ENCODE results near the gene ABCC5.
"Not testable (repeated sequence)": the region's sequence is repeated elsewhere in the genome, so short reads cannot be mapped to it uniquely, and the experiment has no call there.

Gene ABCC5

DNA sequence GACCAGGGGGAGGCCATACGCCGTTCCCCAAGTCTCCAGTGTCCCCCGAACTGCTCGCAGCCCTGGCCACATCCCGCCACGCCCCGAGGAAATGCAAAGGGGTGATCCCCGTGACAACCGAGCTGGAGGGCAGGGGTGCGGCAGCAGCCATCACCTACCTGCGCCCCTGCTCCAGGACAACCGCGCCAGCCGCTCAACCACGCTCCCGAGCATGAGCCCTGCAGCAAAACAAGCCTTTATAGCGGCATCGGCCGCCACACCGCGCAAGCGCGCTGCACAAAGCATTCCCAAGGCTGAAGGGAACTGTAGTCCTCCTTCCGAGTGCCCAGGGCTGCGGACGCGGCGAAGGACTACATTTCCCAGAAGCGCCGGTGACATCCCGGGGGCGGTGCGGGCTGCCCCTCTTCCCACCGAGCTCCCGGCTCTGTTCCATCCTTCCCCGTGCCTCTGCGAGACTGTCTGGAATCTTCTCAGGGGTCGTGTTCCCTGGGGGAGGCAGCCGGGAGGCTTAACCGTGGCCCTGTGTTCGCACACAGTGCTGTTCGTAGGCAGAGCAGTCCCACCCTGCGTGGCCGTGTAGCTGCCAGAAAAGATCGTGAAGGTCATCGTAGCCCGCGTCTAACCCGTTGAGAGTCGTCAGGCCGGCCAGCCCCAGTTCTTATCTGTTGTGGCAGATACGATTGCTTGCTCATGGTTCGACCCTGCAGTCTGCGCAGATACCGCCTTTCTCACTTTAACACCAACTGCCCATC, at the start of gene ABCC5:
Gene ABCC5, minus strand, starts transcription at position 213 of the 752 bp plus-strand sequence. CDS start 3,492 bp downstream, outside the sequence.
- peak; percentile 62 to 69 for DNase-seq (ENCODE audit: low read depth in 2 of 2)

DNA sequence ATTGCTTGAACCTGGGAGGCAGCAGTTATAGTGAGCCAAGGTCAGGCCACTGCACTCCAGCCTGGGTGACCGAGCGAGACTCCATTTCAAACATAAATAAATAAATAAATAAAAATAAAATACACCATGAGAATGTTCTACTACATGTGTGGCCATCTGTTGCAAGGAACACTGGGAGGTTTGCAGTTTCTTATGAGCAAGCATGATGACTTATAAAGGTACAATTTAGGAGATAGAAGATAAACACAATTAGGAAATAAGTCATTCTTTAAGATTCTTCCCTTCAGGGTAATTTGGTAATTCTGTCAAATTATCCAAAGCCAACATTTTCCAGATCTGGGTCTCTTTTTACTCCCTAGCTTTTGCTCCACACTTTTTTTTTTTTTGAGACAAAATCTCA, 48.5 kb upstream of the ABCC5 start:
- DNase-seq (ENCODE audit: low read depth in 2 of 2): no peak

DNA sequence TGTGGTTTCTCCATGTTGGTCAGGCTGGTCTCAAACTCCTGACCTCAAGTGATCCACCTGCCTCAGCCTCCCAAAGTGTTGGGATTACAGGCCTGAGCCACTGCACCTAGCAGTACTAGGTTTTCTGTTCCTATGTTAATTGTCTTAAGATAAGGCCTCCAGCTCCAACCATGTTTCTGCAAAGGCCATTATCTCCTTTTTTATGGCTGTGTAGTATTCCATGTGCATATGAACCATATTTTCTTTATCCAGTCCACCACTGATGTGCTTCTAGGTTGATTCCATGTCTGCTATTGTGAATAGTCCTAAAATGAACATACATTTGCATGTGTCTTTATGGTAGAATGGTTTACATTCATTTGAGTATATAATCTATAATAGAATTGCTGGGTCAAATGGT, 45.0 kb upstream of the ABCC5 start:
- no peak for DNase-seq (ENCODE audit: low read depth in 2 of 2)

DNA sequence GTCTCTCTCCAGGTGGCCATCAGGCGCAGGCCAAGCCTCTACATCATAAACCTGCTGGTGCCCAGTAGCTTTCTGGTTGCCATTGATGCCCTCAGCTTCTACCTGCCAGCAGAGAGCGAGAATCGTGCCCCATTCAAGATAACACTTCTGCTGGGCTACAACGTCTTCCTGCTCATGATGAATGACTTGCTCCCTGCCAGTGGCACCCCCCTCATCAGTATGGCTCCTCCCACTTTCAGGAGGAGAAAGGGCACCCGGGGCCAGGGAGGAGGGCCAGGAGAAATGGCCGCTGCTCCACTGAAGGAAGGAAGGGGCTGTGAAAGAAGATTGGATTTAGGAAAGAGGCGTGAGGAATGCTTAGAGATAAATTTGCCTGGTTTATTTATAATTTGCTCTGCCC, 41.7 kb upstream of the ABCC5 start:
- no peak for DNase-seq (ENCODE audit: low read depth in 2 of 2)

DNA sequence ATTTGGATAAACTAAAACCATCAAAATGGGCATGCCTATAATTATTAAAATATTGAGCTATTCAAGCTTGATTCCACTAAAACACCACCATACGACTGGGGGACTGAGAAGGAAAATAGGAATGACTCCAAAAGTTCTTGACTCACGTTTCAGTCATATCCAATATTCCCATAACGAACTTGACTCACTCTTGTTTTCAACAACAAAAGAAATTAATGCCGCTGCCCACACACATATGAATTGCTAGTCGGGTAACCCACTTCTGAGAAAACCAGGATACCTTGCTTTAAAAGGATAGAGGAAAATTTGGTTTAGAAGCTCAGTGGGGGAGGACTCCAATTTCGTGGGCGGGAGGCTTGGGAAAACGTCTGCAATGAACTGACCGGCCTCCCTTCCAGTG, 40.3 kb upstream of the ABCC5 start:
- DNase-seq (ENCODE audit: low read depth in 2 of 2): no peak

DNA sequence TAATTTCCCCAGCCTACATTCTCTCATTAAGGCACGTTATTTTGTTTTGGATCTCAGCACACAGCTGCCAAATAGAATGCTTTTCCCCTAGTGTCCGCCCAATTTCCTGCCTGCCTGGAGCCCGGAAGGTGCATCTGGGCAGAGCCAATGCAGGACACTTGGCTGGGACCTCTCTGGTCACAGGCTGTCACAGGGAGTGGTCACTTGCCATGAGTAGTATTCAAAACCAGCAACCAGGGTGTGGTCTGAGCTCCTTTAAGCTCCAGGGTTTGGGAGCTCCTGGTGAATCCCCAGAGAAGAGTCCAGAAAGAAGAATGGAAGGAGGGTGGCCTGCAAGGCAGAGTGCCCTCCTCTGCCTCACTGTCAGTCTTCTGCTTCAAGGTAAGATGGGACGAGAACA, 35.1 kb upstream of the ABCC5 start, which contains the start of gene HTR3C:
Gene HTR3C, plus strand, starts transcription at position 281 of the 400 bp plus-strand sequence. Its CDS starts 34 bp downstream, at position 315.
- no peak for DNase-seq (ENCODE audit: low read depth in 2 of 2)

DNA sequence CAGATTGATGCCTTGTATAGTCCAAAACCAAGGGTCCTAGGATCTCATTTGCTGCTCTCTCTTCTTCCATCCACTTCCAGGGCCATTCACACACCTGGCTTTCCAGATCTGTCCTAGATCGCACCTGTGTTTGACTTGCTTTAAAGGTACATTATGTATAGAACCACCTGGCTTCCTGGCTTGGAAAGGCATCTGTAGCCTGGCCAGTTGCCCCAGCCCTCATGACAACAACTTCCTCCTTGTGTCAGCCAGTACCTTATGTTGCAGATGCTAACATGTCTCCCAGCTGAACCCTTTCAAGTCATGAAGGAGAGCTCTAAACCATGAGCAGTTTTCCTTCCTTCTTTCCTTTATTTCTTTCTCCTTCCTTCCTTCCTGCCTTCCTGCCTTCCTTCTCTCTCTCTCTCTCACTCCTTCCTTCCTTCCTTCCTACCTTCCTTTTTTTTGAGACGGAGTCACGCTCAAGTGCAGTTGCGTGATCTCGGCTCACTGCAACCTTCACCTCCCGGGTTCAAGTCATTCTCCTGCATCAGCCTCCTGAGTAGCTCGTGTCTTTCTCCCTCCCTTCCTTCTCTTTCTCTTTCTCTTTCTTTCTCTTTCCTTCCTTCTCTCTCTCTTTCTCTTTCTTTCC, 32.6 kb upstream of the ABCC5 start:
- no peak for DNase-seq (ENCODE audit: low read depth in 2 of 2)

DNA sequence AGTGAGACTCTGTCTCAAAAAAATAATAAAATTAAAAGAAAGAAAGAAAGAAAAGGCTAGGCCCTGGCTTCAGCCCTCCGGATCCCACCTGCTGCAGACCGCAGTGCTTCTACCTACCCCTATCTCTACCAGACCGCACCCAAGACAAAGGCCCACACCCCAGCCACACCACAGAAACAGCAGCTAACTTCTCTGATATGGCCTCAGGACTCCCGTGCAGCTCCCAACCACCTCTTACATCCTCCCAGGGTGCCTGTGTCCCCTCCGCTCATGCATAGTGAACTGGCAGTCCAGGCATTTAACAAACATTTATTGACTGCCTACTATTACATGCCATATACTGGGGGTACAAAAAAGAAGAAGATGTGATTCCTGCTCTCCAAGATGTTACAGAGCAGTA, 28.3 kb upstream of the ABCC5 start:
- DNase-seq (ENCODE audit: low read depth in 2 of 2): no peak

DNA sequence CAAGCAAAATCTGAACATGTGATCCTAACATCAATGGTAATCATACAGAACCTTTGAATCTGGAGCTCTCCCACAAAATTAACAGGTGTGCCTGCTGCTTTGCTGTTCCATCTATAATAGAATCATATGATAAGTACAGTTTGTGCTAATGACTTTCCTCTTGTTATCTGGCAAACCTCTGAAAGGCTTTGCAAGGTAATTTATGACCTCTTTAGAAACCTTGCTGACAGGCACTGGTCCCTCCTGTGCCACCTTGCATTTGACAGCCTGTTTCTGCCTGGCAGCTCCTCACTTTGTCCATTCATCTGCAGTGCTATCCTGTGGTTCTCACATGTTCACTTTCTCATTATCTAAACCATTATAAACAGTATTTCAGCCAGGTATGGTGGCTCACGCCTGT, 24.9 kb upstream of the ABCC5 start:
- no peak for DNase-seq (ENCODE audit: low read depth in 2 of 2)

DNA sequence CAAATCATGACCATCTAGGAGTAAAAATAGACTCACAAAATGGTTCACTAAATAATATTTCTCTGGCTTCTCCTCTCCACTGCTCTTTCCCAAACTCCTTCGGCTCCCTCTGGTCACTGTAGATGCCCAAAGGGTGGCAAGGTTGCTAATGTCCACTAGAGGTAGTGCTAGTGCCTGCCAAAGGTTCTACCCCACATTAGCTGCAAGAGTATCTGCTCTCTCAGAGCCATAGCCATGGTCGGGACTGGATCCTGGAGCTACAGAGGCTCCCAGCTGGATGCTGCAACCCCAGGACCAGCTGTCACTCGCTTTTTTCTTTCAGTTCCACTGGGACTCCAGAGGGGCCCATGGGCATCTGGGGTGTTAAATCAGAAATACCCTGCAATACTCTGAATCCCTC, 22.3 kb upstream of the ABCC5 start:
- no peak for DNase-seq (ENCODE audit: low read depth in 2 of 2)

DNA sequence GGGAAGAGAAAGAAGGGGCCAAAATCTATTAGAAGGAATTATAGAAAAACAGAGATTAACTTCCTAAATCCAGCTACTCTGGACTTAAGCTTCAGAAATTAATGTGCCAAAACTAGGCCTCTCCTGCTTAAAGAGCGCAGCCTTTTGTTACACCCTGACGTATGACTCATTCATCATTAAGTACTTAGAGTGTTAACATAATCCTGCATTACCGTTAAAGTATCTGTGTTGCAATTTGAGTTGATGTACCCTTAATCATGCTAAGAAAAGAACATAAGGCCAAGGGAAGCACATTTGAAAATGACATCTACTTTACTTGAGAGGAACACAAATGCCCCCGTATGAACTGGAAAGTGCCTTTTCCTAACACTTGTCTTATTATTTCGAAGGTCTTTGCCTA, 21.7 kb upstream of the ABCC5 start:
- no peak for DNase-seq (ENCODE audit: low read depth in 2 of 2)

DNA sequence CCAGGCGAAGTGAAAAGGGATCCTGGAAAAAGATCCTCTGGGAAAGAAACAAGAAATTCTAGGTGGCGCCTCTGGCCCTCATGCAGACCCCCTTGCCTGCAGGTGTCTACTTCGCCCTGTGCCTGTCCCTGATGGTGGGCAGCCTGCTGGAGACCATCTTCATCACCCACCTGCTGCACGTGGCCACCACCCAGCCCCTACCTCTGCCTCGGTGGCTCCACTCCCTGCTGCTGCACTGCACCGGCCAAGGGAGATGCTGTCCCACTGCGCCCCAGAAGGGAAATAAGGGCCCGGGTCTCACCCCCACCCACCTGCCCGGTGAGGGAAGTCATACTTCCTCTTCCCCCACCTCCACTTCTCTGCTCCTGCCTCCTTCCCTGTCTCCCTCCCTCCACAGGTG, 20.6 kb upstream of the ABCC5 start:
- not testable (repeated sequence) for DNase-seq (ENCODE audit: low read depth in 2 of 2)

DNA sequence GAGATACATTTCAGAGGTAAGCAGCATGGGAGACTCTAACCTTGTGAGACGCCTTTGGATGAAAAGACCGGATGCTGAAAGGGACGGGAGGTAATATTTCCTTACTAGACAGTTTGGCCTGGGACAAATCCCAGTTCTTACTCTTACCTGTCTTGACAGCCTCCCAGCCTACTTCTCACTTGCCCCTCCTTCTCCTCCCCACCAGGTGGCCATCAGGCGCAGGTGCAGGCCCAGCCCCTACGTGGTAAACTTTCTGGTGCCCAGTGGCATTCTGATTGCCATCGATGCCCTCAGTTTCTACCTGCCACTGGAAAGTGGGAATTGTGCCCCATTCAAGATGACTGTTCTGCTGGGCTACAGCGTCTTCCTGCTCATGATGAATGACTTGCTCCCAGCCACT, 20.1 kb upstream of the ABCC5 start:
- DNase-seq (ENCODE audit: low read depth in 2 of 2): no peak

DNA sequence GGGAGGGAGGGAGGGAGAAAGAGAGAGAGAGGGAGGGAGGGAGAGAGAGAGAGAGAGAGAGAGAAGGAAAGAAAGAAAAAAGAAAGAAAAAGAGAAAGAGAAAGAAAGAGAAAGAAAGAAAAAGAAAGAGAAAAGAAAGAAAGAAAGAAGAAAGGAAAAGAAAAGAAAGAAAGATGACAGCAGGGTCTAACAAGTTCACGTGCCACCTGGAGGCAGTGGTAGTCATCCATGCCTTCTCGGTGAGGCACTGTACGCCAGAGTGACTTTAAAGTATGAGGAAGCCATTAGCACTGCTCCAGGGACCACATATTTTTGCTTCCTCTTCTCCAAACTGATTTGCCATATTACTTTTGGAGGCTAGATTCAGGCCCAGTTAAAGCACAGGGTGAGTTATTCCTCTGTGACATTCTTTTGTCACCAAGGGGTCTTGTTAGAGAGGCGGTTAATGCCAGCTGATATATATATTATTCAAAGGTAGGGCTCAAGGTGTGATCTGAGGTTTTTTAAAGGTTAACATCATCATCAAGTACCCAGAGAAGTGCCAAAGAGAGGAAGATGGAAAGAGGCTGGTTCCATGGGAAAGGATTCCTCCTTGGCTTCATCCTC, 13.6 kb upstream of the ABCC5 start, which contains the start of gene HTR3D:
Gene HTR3D, plus strand, starts transcription at position 556 of the 606 bp plus-strand sequence. Its CDS starts 0 bp downstream, at position 556.
- no peak for DNase-seq (ENCODE audit: low read depth in 2 of 2)

DNA sequence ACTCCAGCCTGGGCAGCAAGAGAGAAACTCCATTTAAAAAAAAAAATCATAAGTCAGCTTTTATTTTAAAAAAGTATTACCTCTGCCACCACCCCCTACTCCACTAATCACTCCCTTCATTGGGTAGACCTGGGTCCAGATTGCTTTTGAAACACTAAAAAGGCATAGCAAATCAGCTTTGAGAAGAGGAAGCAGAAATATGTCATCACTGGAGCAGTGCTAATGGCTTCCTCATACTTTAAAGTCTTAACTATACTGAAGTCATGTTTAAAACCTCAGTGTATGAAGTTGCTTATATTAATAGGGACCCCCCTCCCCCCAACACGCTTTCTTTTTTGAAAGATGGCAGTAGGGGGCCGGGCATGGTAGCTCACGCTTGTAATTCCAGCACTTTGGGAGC, 12.9 kb upstream of the ABCC5 start:
- DNase-seq (ENCODE audit: low read depth in 2 of 2): no peak

DNA sequence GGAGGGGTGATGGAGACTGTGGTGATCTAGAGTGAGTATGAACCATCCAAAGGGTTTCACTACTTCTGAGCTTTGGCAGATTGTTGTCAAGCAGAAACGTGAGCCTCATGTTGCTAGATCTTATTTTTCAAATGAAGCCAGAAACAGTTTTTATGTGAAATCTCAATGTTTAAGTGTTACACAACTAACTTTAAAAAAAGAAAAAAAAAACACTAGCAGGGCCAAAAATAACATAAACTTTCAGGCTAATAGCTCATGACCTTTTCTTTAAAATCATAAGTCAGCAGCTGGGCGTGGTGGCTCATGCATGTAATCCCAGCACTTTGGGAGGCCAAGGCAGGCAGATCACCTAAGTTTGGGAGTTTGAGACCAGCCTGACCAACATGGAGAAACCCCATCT, 11.8 kb upstream of the ABCC5 start:
- no peak for DNase-seq (ENCODE audit: low read depth in 2 of 2)

DNA sequence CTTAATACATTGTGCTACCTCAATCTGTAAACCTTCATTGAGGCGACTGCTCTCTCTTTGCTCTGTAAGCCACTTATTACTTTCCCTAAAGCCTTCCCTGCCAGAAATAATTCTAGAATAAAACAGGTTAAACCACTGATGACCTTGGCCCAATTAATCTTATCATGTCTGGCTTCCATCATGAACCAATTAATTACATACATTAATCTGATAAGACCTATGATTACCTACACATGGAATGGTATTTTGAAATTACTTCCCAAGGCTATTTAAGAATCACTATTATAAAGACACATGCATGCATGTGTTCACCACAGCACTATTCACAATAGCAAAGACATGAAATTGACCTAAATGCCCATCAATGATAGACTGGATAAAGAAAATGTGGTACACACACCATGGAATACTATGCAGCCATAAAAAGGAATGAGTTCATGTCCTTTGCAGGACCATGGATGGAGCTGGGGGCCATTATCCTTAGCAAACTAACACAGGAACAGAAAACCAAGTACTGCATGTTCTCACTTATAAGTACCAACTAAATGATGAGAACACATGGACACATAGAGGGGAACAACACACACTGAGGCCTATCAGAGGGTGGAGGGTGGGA, 10.7 kb upstream of the ABCC5 start:
- not testable (repeated sequence) for DNase-seq (ENCODE audit: low read depth in 2 of 2)

DNA sequence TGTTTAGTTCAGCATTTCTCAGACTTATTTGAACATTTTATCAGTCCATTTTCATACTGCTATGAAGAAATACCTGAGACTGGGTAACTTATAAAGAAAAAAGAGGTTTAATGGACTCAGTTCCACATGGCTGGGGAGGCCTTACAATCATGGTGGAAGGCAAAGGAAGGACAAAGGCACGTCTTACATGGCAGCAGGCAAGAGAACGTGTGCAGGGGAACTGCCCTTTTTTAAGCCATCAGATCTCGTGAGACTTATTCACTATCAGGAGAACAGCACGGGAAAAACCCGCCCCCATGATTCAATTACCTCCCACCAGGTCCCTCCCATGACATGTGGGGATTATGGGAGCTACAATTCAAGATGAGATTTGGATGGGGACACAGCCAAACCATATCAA, 7.6 kb upstream of the ABCC5 start:
- DNase-seq (ENCODE audit: low read depth in 2 of 2): not testable (repeated sequence)

DNA sequence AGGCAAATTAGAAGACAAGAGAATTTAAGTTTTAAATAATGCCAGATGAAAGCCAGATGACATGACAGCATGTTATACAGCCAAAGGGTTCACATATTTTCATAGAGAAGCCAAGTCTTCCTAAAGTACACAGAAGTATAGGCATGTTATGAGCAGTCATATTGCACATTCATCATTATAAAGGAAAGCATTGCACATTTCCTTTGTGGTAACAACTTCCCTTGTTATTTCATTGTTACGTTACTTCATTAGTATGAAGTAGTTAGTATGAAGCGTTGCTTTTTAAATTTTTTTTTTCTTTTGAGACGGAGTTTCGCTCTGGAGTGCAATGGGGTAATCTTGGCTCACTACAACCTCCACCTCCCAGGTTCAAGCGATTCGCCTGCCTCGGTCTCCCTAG, 4.6 kb upstream of the ABCC5 start:
- no peak for DNase-seq (ENCODE audit: low read depth in 2 of 2)

DNA sequence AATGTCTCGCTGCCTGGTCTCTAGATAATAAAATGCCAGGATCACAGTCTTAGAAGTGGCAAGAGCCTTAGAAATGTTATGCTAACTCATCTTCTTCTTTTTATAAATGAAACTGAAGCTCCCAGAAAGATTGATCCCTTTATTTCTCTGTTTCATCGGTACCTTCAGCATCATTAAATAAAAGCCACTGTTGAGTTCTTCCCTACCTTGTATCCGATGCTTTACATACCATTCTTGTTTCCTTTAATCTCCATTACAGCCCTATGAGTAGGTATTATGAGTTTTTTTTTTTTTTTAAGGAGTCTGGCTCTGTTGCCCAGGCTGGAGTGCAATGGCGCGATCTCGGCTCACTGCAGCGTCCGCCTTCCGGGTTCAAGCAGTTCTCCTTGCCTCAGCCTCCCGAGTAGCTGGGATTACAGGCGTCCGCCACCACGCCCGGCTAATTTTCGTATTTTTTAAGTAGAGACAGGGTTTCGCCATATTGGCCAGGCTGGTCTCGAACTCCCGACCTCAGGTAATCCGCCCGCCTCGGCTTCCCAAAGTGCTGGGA, 815 bp upstream of the ABCC5 start:
- DNase-seq (ENCODE audit: low read depth in 2 of 2): no peak

DNA sequence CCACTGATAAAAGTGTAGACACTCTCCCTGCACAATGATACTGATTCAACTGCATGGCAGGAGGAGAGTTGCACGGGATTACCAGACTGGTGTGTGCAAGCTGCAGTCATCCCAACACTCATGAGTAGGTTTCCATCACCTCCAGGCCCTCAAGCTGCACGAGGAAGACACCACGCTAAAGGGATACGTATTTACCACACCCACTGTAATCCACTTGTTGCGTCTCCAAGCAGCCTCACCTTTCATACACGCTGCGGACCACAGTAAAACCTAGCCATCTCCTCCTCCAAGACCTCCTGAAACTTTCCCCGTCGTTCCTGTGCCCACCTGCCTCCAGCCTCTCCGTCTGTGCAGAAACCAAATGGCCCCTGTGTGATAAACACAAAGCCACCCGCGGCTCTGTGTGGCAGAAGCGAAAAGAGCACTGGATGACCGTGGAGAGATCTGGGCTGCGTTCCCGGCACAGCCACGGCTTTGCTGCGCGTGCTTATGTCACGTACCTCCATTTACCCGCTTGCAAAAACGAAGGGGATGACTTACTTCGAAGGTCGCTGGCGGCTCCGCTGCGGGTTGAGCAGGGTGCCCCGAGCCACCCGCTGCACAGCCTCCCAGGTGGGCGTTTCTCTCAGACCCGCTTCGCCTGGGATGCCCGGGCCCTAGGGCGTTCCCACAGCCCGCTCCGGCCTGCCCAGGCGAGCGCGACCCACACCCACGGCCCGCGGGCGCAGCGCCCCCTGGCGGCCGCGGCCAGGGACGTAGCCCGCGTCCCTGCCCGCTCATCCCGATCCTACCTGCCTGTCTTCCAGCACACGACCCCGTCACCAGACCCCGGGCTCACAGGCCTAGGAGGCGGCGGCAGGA, 643 bp downstream of the ABCC5 start:
- peak; percentile 6 to 14 for DNase-seq (ENCODE audit: low read depth in 2 of 2)

Data from stimulated activated CD8-positive, alpha-beta memory T cell treated with anti-CD3 and anti-CD28 coated beads, Interleukin-7, amount 100 ng/mL, for 1 hour (primary cell).